K562 (cell line): ENCODE results near the gene ALKBH3. TPM values are rescaled to one million over a fixed set of nuclear protein-coding genes. Genes with fewer than 3 reads are reported as not detected.

Source experiments
- CBFB ChIP-seq: sonication (generic); formaldehyde crosslinking; IDR thresholded peaks from 2 replicates; pipeline ENCODE4 v1.4.0; 2020; ENCODE audit warnings: mild to moderate bottlenecking, missing genetic modification reagents
- CBX1 ChIP-seq: sonication (generic); IDR thresholded peaks from 2 replicates; pipeline ENCODE4 v1.6.1; 2016; ENCODE audit warnings: antibody characterized with exemption, low read depth, mild to moderate bottlenecking
- CBX3 ChIP-seq, 2 experiments: IDR thresholded peaks; 1 replicate in 1 of 2; 2 replicates in 1 of 2; pipeline ENCODE4 v1.6.1; 2012; ENCODE audit warnings: inconsistent platforms in 2 of 2, low read length in 2 of 2, borderline replicate concordance in 1 of 2, control low read depth in 1 of 2
- COPS2 ChIP-seq: fragments of 450-650 bp; conservative IDR thresholded peaks from 2 replicates; pipeline ENCODE4 v1.6.1; 2016; ENCODE audit warnings: mild to moderate bottlenecking, moderate library complexity
- DIDO1 ChIP-seq: fragments of 450-650 bp; IDR thresholded peaks from 2 replicates; pipeline ENCODE4 v1.6.1; 2016; ENCODE audit warnings: low read depth, missing biosample characterization, missing genetic modification characterization
- FOSL1 ChIP-seq: fragments of 200-800 bp; sonication (Bioruptor generic); conservative IDR thresholded peaks from 2 replicates; pipeline ENCODE4 v1.6.1; 2016; ENCODE audit warnings: missing genetic modification characterization, missing compliant biosample characterization
- HDAC1 ChIP-seq, 2 experiments: fragments of 450-650 bp; IDR thresholded peaks; 2 replicates each; pipeline ENCODE4 v1.6.1; 2016 to 2017; ENCODE audit warnings: inconsistent platforms in 1 of 2, mild to moderate bottlenecking in 1 of 2, moderate library complexity in 1 of 2
- HDAC2 ChIP-seq: fragments of 450-650 bp; IDR thresholded peaks from 2 replicates; pipeline ENCODE4 v1.6.1; 2016; ENCODE audit warnings: mild to moderate bottlenecking
- KHSRP ChIP-seq: fragments of 450-650 bp; IDR thresholded peaks from 2 replicates; pipeline ENCODE4 v1.6.1; 2017
- MCM3 ChIP-seq: fragments of 450-650 bp; IDR thresholded peaks from 2 replicates; pipeline ENCODE4 v1.6.1; 2016
- NEUROD1 ChIP-seq: fragments of 150-350 bp; IDR thresholded peaks from 2 replicates; pipeline ENCODE4 v1.6.1; 2014; ENCODE audit warnings: borderline replicate concordance, low read length, low read depth; ENCODE audit not compliant: partially characterized antibody
- NFE2 ChIP-seq: IDR thresholded peaks from 2 replicates; pipeline ENCODE4 v1.6.1; 2014; ENCODE audit warnings: antibody characterized with exemption, low read depth
- PCBP1 ChIP-seq: fragments of 200-400 bp; formaldehyde crosslinking; IDR thresholded peaks from 2 replicates; pipeline ENCODE4 v1.6.1; 2018; ENCODE audit warnings: mild to moderate bottlenecking, low read depth, low read length; ENCODE audit not compliant: poor library complexity, severe bottlenecking
- PCBP2 ChIP-seq: fragments of 200-400 bp; formaldehyde crosslinking; IDR thresholded peaks from 2 replicates; pipeline ENCODE4 v1.6.1; 2018; ENCODE audit warnings: low read length, low read depth, mild to moderate bottlenecking, moderate library complexity; ENCODE audit not compliant: poor library complexity, severe bottlenecking
- POLR2AphosphoS5 ChIP-seq: IDR thresholded peaks from 2 replicates; pipeline ENCODE4 v1.6.1; 2011; ENCODE audit warnings: mild to moderate bottlenecking, low read depth, low read length, moderate library complexity; ENCODE audit not compliant: control insufficient read depth, insufficient read depth
- RAD51 ChIP-seq: fragments of 450-650 bp; IDR thresholded peaks from 2 replicates; pipeline ENCODE4 v1.7.1; 2016; ENCODE audit warnings: low read depth, mild to moderate bottlenecking, borderline replicate concordance
- RUNX1 ChIP-seq: sonication (generic); IDR thresholded peaks from 2 replicates; pipeline ENCODE4 v1.6.1; 2016; ENCODE audit warnings: antibody characterized with exemption, low read depth
- SIRT6 ChIP-seq: IDR thresholded peaks from one replicate; pipeline ENCODE4 v1.6.1; 2012; ENCODE audit warnings: low read depth, mild to moderate bottlenecking, control low read depth, inconsistent platforms, low read length, moderate library complexity
- SMARCA4 ChIP-seq: fragments of 450-650 bp; IDR thresholded peaks from 2 replicates; pipeline ENCODE4 v1.6.1; 2016
- SRSF3 ChIP-seq: fragments of 200-400 bp; formaldehyde crosslinking; IDR thresholded peaks from 2 replicates; pipeline ENCODE4 v1.6.1; 2016; ENCODE audit warnings: mild to moderate bottlenecking, low read length, moderate library complexity; ENCODE audit not compliant: insufficient read depth
- ZNF668 ChIP-seq: fragments of 250-450 bp; sonication (Bioruptor Pico); IDR thresholded peaks from 2 replicates; pipeline ENCODE4 v1.8.0; 2022; ENCODE audit warnings: mild to moderate bottlenecking, inconsistent platforms
- ZNF76 ChIP-seq: fragments of 250-450 bp; sonication (Bioruptor Pico); IDR thresholded peaks from 2 replicates; pipeline ENCODE4 v1.4.0; 2020; ENCODE audit warnings: mild to moderate bottlenecking, moderate library complexity, borderline replicate concordance
- ZNF778 ChIP-seq: fragments of 450-650 bp; formaldehyde crosslinking; IDR thresholded peaks from 2 replicates; pipeline ENCODE4 v1.4.0; 2020; ENCODE audit warnings: mild to moderate bottlenecking, moderate library complexity
- ZSCAN29 ChIP-seq: fragments of 450-650 bp; IDR thresholded peaks from 2 replicates; pipeline ENCODE4 v1.6.1; 2017
- polyA plus RNA-seq, 8 experiments: library from polyadenylated mRNA; depleted of rRNA in 4 of 8; stranded (reverse) in 5 of 8; unstranded in 3 of 8; fragments of >200 nt; fragmentation: Nextera tagmentation in 2 of 8; fragmentation: Illumina TruSeq in 1 of 8; extraction: Ambion mirVana in 2 of 8; extraction: Trizol in 1 of 8; gene quantifications; 2 replicates each; pipeline versions ENCODE4 v1.2.1 to v1.2.3, GENCODE V29; 2011 to 2014; ENCODE audit warnings: inconsistent platforms in 1 of 8, missing spikeins in 1 of 8
- total RNA-seq, 7 experiments: library from RNA; depleted of rRNA in 6 of 7; stranded (reverse); fragments of >200 nt in 6 of 7; fragmentation: Illumina TruSeq in 2 of 7; extraction: Trizol in 2 of 7; gene quantifications; 2 replicates each; pipeline versions ENCODE4 v1.2.1 to v1.2.3, GENCODE V29; 2011 to 2021; ENCODE audit warnings: low replicate concordance in 1 of 7
- TF ChIP-seq, protein P1 (sequence below): fragments of 450-650 bp; IDR thresholded peaks from 2 replicates; pipeline ENCODE4 v1.6.1; 2018; ENCODE audit not compliant: partially characterized antibody
- TF ChIP-seq, protein P2 (sequence below): fragments of 250-450 bp; sonication (Bioruptor Pico); IDR thresholded peaks from 2 replicates; pipeline ENCODE4 v1.8.0; 2021; ENCODE audit warnings: borderline replicate concordance, mild to moderate bottlenecking, moderate library complexity; ENCODE audit not compliant: poor library complexity, severe bottlenecking

The ALKBH3 gene
- total and polyA plus RNA-seq, 9 of the 15 experiments (the other 6 are each of a cell fraction or from before 2014, with no cell fraction given), result 16.0 to 49.9 (median 36.5) TPM

DNA sequence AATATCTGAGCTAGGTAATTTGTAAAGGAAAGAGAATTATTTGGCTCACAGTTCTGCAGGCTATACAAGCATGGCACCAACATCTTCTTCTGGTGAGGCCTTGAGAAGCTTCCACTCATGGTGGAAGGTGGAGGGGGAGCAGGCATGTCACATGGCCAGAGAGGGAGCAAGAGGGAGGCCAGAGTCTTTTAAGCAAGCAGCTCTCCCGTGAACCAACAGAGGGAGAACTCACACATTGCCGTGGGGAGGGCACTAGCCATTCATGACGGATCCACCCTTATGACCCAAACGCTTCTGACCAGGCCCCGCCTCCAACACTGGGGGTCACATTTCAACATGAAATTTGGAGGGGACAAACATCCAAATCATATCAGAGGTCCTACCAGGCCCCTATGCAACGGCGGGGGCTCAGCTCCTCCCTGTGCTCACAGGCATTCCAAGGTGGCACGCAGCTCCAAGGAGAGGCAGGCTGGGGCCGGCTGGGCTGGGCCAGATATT lies 66.4 kb downstream of the ALKBH3 start (continued):
- TF ChIP-seq NEUROD1, result no peak
- TF ChIP-seq RUNX1, result no peak
- no peak for TF ChIP-seq MCM3
- TF ChIP-seq ZSCAN29, result no peak
- TF ChIP-seq ZNF76 (CRISPR knock-in tag), result no peak
- TF ChIP-seq COPS2, result no peak
- TF ChIP-seq PCBP1, result no peak
- TF ChIP-seq POLR2AphosphoS5, result no peak
- no peak for TF ChIP-seq ZNF778 (CRISPR knock-in tag)
- TF ChIP-seq SRSF3, result no peak
- no peak for TF ChIP-seq CBFB (CRISPR knock-in tag)
- TF ChIP-seq FOSL1 (tag), result no peak
- peak in 1 of 2 experiments; percentile 32; a peak in 1 of 3 replicates for TF ChIP-seq CBX3 (IDR thresholded peaks at IDR 0.05; ENCODE audit: borderline replicate concordance in 1 of 2, low read length in 2 of 2)
- TF ChIP-seq RAD51, result peak; percentile 81
- no peak for TF ChIP-seq CBX1
- no peak for TF ChIP-seq NFE2
- peak; percentile 43; the same call in 1 of the 2 replicates for TF ChIP-seq DIDO1 (tag)
- TF ChIP-seq, protein P1, sequence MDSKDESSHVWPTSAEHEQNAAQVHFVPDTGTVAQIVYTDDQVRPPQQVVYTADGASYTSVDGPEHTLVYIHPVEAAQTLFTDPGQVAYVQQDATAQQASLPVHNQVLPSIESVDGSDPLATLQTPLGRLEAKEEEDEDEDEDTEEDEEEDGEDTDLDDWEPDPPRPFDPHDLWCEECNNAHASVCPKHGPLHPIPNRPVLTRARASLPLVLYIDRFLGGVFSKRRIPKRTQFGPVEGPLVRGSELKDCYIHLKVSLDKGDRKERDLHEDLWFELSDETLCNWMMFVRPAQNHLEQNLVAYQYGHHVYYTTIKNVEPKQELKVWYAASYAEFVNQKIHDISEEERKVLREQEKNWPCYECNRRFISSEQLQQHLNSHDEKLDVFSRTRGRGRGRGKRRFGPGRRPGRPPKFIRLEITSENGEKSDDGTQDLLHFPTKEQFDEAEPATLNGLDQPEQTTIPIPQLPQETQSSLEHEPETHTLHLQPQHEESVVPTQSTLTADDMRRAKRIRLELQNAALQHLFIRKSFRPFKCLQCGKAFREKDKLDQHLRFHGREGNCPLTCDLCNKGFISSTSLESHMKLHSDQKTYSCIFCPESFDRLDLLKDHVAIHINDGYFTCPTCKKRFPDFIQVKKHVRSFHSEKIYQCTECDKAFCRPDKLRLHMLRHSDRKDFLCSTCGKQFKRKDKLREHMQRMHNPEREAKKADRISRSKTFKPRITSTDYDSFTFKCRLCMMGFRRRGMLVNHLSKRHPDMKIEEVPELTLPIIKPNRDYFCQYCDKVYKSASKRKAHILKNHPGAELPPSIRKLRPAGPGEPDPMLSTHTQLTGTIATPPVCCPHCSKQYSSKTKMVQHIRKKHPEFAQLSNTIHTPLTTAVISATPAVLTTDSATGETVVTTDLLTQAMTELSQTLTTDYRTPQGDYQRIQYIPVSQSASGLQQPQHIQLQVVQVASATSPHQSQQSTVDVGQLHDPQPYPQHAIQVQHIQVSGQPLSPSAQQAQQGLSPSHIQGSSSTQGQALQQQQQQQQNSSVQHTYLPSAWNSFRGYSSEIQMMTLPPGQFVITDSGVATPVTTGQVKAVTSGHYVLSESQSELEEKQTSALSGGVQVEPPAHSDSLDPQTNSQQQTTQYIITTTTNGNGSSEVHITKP, result peak; percentile 65
- no peak for TF ChIP-seq SIRT6
- TF ChIP-seq SMARCA4, result no peak
- no peak for TF ChIP-seq HDAC2
- TF ChIP-seq, protein P2, sequence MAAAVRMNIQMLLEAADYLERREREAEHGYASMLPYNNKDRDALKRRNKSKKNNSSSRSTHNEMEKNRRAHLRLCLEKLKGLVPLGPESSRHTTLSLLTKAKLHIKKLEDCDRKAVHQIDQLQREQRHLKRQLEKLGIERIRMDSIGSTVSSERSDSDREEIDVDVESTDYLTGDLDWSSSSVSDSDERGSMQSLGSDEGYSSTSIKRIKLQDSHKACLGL (CRISPR knock-in tag), result no peak
- 0 out of 4 replicates have a peak, but pooled peaks of 1 of the 2 experiments have one; percentile 4 for TF ChIP-seq HDAC1 (IDR thresholded peaks at IDR 0.05)
- TF ChIP-seq PCBP2, result no peak
- no peak for TF ChIP-seq ZNF668 (CRISPR knock-in tag)
- no peak for TF ChIP-seq KHSRP
